Uterus (tissue), 4 donors: ENCODE data around the gene CABCOCO1. TPM values are rescaled to one million over a fixed set of nuclear protein-coding genes. Genes with fewer than 3 reads are reported as not detected.

Experiments
- DNase-seq, 2 donors: peaks; one replicate each; pipeline ENCODE4 v3.0.0-alpha.2; 2019 to 2020
- H3K27ac ChIP-seq, 2 donors: fragments of 200-600 bp; sonication (generic); 1 replicate in 1 of 2; 2 replicates in 1 of 2; pipeline ENCODE4 v1.5.1; 2016 to 2018
- H3K27me3 ChIP-seq, 2 donors: fragments of 200-600 bp; sonication (generic); one replicate each; pipeline ENCODE4 v1.5.1; 2018 to 2019; ENCODE audit warnings: control low read depth in 1 of 2
- H3K36me3 ChIP-seq, 2 donors: fragments of 200-600 bp; sonication (generic); one replicate each; pipeline ENCODE4 v1.5.1; 2019; ENCODE audit warnings: control low read depth in 1 of 2
- H3K4me1 ChIP-seq, 2 donors: fragments of 200-600 bp; sonication (generic); one replicate each; pipeline ENCODE4 v1.5.1; 2018 to 2019; ENCODE audit warnings: control low read depth in 1 of 2
- H3K4me3 ChIP-seq, 2 donors: fragments of 200-600 bp; sonication (generic); 1 replicate in 1 of 2; 2 replicates in 1 of 2; pipeline ENCODE4 v1.5.1; 2018 to 2019; ENCODE audit warnings: mild to moderate bottlenecking in 1 of 2
- H3K9me3 ChIP-seq, 2 donors: fragments of 200-600 bp; sonication (generic); one replicate each; pipeline ENCODE4 v1.5.1; 2019; ENCODE audit warnings: control low read depth in 1 of 2
- CTCF ChIP-seq, 4 experiments: fragments of 200-600 bp in 2 of 4; fragments of 450-650 bp in 2 of 4; sonication (generic) in 2 of 4; IDR thresholded peaks; one replicate each; pipeline ENCODE4 v1.5.1; 2016 to 2019; ENCODE audit warnings: antibody characterized with exemption in 4 of 4, mild to moderate bottlenecking in 2 of 4, moderate library complexity in 1 of 4
- POLR2A ChIP-seq, 2 donors: fragments of 450-650 bp; IDR thresholded peaks; one replicate each; pipeline ENCODE4 v1.6.1; 2016; ENCODE audit warnings: antibody characterized with exemption in 2 of 2, mild to moderate bottlenecking in 1 of 2, moderate library complexity in 1 of 2
- intact Hi-C: fragments of 100-400 bp; cut with DNase I; formaldehyde crosslinking; loops from one replicate; pipeline ENCODE4 v1.15.1; 2023; ENCODE audit warnings: low total_unique reads
- total RNA-seq, 4 donors: library from RNA; depleted of rRNA in 3 of 4; stranded (reverse); fragments of >200 nt in 3 of 4; gene quantifications; one replicate each; pipeline versions ENCODE4 v1.1.0 to v1.2.4, GENCODE V29; 2014 to 2023
- donor health status: DM: yes; HTN: yes; CAD: no.

CABCOCO1 gene
- total RNA-seq, 4 donors from 2014 or later, result 1.9 to 6.7 TPM; not detected in 2

DNA sequence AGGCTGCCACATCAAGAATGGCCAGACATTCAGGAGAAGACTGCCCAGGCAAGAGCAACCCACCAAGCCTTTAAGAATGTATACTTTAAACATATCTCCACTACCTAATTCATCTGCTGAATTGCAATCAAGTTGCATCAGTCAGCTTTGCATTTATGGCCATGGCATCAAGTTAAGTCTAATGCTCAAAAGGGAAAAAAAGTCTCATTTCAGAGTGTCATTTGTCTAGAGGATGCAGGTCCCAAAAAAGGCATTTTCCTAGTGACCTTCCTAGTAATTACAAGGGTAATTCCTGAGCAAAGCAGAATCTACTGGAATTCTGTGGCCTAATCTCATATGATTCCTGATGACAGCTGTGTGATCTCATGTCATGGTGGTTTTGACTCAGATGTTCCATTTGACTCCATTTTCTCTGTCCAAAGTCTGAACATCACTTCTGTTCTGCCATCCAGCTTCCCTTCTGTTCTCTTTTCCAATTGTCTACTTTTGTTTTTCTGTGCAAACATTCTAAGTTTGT lies 7.3 kb upstream of the CABCOCO1 start:
- Histone ChIP-seq H3K9me3 (no peaks in the 10 kb centered on the region), H3K36me3 (no peaks in the 10 kb centered on the region), H3K4me3 (no peak overlapping the region), H3K27me3 (no peaks in the 10 kb centered on the region), H3K27ac (no peak overlapping the region), H3K4me1 (no peaks in the 10 kb centered on the region)
- intact Hi-C loops, result no loop called here
- no peak for TF ChIP-seq POLR2A (IDR thresholded peaks at IDR 0.05)
- TF ChIP-seq CTCF (IDR thresholded peaks at IDR 0.05), result no peak
- DNase-seq, result no peak

DNA sequence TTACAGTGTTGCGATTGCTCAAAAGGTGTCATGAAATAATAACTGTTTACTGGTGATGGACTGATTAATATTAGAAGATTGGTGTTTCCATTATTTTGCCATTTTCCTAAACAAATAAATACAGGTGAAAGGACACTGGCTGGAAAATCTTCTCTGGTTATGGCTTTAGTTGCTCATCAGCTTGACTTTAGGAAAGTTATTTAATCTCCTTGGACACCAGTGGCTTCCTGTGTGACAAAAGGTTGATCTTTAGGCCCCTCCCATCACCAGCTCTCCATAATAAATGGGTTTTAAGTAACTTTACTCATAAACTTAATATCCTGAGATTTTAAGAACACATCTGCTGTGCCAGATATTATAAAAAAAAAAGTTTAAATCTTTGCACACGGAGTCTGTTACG lies 737 bp downstream of the CABCOCO1 start:
- H3K4me3 ChIP-seq, result peak overlapping the region; percentile 42 to 60
- H3K27me3 ChIP-seq, result no peaks in the 10 kb centered on the region
- no peaks in the 10 kb centered on the region for H3K4me1 ChIP-seq
- no peak for TF ChIP-seq POLR2A (IDR thresholded peaks at IDR 0.05)
- TF ChIP-seq CTCF (IDR thresholded peaks at IDR 0.05), result no peak
- no peak for DNase-seq
- H3K9me3 ChIP-seq, result no peaks in the 10 kb centered on the region
- intact Hi-C loops, result no loop called here
- peak overlapping the region in 1 of 2 donors; percentile 61 for H3K27ac ChIP-seq
- H3K36me3 ChIP-seq, result no peaks in the 10 kb centered on the region

GRCh38 chr10:61664985-61665384 lies 2.3 kb downstream of the CABCOCO1 start:
- no peak for DNase-seq
- H3K4me1 ChIP-seq, result no peaks in the 10 kb centered on the region
- H3K27me3 ChIP-seq, result no peaks in the 10 kb centered on the region
- H3K27ac ChIP-seq, result no peak overlapping the region
- TF ChIP-seq CTCF (IDR thresholded peaks at IDR 0.05) (no peak), POLR2A (IDR thresholded peaks at IDR 0.05) (no peak)
- no peak overlapping the region for H3K4me3 ChIP-seq
- intact Hi-C loops, result no loop called here
- H3K9me3 ChIP-seq, result no peaks in the 10 kb centered on the region
- H3K36me3 ChIP-seq, result no peaks in the 10 kb centered on the region

DNA sequence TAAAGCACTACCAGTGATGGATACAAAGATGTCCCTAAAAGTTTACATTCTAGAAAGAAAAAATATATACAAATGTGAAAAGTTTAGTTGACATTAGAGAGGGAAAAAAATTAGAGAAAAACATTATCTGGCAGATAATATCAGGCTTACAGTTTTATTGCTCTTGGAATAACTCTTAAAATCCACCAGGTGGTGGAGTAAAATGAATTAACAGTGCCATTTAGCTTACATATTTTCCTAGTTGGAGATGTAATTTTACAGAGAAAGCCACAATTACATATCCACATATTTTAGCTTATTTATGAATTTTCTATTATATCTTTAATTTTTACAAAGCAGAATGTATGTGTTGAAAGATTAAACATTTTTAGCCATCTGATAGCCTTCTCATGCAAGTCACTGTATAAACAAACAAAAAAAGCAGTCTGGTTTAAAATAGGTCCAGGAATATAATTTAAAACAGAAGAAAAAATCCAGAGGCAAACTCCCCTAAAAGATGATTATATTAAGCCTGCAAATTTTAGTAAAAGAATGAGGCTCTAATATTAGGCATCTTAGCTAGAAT lies 6.5 kb downstream of the CABCOCO1 start:
- DNase-seq, result no peak
- Histone ChIP-seq H3K27me3 (no peaks in the 10 kb centered on the region), H3K36me3 (no peaks in the 10 kb centered on the region), H3K4me3 (no peak overlapping the region), H3K9me3 (no peaks in the 10 kb centered on the region), H3K4me1 (no peaks in the 10 kb centered on the region), H3K27ac (peak overlapping the region in 1 of 2 donors; percentile 36)
- intact Hi-C loops, result no loop called here
- TF ChIP-seq POLR2A (IDR thresholded peaks at IDR 0.05) (no peak), CTCF (IDR thresholded peaks at IDR 0.05) (no peak)

GRCh38 chr10:61669849-61670248 lies 7.1 kb downstream of the CABCOCO1 start:
- intact Hi-C loops, result no loop called here
- no peak for TF ChIP-seq CTCF (IDR thresholded peaks at IDR 0.05)
- no peak for TF ChIP-seq POLR2A (IDR thresholded peaks at IDR 0.05)
- no peaks in the 10 kb centered on the region for H3K27me3 ChIP-seq
- H3K4me1 ChIP-seq, result no peaks in the 10 kb centered on the region
- DNase-seq, result no peak
- H3K9me3 ChIP-seq, result no peaks in the 10 kb centered on the region
- H3K4me3 ChIP-seq, result no peak overlapping the region
- no peak overlapping the region for H3K27ac ChIP-seq
- H3K36me3 ChIP-seq, result no peaks in the 10 kb centered on the region
